Body of pancreas (tissue), 4 donors: ENCODE measurements around the gene EXOSC3.

ENCODE experiments used
- POLR2A ChIP-seq, 3 donors: fragments of 450-650 bp; IDR thresholded peaks; one replicate each; pipeline ENCODE4 v1.6.1; 2016; ENCODE audit warnings: antibody characterized with exemption in 3 of 3, mild to moderate bottlenecking in 2 of 3
- TF ChIP-seq, protein P1 (sequence below), 7 experiments: fragments of 450-650 bp in 4 of 7; fragments of 200-600 bp in 3 of 7; sonication (generic) in 3 of 7; IDR thresholded peaks; one replicate each; pipeline ENCODE4 v1.5.1; 2016 to 2019; ENCODE audit warnings: antibody characterized with exemption in 7 of 7

DNA sequence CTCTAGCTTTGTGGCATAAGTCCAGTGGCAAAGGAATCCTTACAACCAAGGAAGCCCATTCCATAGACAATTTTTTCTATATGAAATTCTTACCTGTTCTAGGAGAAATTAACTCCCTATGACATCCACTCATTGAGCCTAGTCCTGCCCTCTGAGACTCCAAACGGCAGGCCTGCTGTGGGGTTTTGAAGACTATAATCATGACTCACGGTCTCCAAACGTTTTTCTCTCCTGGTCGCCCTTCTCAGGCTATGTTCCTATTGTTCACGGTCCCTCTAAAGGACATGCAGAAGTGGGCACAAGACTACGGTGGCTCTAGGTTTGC lies 611 bp downstream of the EXOSC3 start:
- no peak for TF ChIP-seq POLR2A (IDR thresholded peaks at IDR 0.05)
- TF ChIP-seq, protein P1, sequence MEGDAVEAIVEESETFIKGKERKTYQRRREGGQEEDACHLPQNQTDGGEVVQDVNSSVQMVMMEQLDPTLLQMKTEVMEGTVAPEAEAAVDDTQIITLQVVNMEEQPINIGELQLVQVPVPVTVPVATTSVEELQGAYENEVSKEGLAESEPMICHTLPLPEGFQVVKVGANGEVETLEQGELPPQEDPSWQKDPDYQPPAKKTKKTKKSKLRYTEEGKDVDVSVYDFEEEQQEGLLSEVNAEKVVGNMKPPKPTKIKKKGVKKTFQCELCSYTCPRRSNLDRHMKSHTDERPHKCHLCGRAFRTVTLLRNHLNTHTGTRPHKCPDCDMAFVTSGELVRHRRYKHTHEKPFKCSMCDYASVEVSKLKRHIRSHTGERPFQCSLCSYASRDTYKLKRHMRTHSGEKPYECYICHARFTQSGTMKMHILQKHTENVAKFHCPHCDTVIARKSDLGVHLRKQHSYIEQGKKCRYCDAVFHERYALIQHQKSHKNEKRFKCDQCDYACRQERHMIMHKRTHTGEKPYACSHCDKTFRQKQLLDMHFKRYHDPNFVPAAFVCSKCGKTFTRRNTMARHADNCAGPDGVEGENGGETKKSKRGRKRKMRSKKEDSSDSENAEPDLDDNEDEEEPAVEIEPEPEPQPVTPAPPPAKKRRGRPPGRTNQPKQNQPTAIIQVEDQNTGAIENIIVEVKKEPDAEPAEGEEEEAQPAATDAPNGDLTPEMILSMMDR (IDR thresholded peaks at IDR 0.05): no peak
